ENCODE measurements around the gene SOHLH1. TPM values are rescaled to one million over a fixed set of nuclear protein-coding genes. Genes with fewer than 3 reads are reported as not detected.

Gene SOHLH1
- total RNA-seq, 4 donors from 2014 or later = not detected

- ATAC-seq (ENCODE audit: low FRiP score) = no peak
- no peak for DNase-seq (ENCODE audit: low spot score)
- TF ChIP-seq, protein P1, sequence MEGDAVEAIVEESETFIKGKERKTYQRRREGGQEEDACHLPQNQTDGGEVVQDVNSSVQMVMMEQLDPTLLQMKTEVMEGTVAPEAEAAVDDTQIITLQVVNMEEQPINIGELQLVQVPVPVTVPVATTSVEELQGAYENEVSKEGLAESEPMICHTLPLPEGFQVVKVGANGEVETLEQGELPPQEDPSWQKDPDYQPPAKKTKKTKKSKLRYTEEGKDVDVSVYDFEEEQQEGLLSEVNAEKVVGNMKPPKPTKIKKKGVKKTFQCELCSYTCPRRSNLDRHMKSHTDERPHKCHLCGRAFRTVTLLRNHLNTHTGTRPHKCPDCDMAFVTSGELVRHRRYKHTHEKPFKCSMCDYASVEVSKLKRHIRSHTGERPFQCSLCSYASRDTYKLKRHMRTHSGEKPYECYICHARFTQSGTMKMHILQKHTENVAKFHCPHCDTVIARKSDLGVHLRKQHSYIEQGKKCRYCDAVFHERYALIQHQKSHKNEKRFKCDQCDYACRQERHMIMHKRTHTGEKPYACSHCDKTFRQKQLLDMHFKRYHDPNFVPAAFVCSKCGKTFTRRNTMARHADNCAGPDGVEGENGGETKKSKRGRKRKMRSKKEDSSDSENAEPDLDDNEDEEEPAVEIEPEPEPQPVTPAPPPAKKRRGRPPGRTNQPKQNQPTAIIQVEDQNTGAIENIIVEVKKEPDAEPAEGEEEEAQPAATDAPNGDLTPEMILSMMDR (IDR thresholded peaks at IDR 0.05) = no peak
Measured at GRCh38 chr9:135736979-135737839, 37.9 kb upstream of the SOHLH1 start.

GRCh38 chr9:135736272-135736978 lies 37.1 kb upstream of the SOHLH1 start:
- TF ChIP-seq, protein P1 (IDR thresholded peaks at IDR 0.05) = no peak
- no peak for DNase-seq (ENCODE audit: low spot score)
- no peak for ATAC-seq (ENCODE audit: low FRiP score)

DNA sequence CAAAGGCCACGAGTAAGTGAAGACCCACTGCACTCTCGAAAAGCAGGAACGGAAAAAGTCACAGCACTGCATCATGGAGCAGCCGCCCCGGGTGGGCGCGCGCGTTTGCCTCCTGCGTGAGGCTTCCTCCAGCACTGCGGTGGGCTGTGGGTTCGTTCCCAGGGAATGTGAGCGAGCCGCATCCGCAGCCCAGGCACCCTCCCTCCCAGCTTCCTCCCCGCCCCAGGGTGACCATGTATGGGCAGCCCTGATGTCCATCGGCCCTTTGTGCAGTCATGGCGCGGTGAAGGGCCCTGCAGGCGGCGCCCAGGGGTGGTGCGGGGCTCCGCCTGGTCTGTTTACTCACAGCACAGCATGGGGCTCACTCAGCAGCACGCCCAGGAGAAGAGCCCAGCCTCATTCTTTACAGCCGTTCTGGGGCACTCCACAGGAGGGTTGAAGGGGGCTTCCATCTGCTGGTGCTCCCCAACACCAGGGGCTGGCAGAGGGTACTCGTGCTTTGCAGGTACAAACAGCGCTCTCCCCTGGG lies 35.4 kb upstream of the SOHLH1 start:
- TF ChIP-seq, protein P1 (IDR thresholded peaks at IDR 0.05) = no peak
- no peak for DNase-seq (ENCODE audit: low spot score)
- no peak for ATAC-seq (ENCODE audit: low FRiP score)

- TF ChIP-seq, protein P1 (IDR thresholded peaks at IDR 0.05) = no peak
- DNase-seq (ENCODE audit: low spot score) = no peak
- no peak for ATAC-seq (ENCODE audit: low FRiP score)
Measured at GRCh38 chr9:135732569-135733257, 33.4 kb upstream of the SOHLH1 start.

GRCh38 chr9:135731454-135731853 lies 32.2 kb upstream of the SOHLH1 start:
- ATAC-seq (ENCODE audit: low FRiP score) (no peak), DNase-seq (ENCODE audit: low spot score) (no peak)
- TF ChIP-seq, protein P1 (IDR thresholded peaks at IDR 0.05) = no peak

- TF ChIP-seq, protein P1 (IDR thresholded peaks at IDR 0.05) = no peak
- no peak for DNase-seq (ENCODE audit: low spot score)
- no peak for ATAC-seq (ENCODE audit: low FRiP score)
Measured at GRCh38 chr9:135729480-135729879, 30.2 kb upstream of the SOHLH1 start.
